Globus pallidus (tissue), 1 donor: ENCODE results near the gene NRDE2.
A peak's percentile ranks its signal among the peaks of the same experiment; 100 is the strongest.

Experiments
- DNase-seq: peaks from one replicate; pipeline ENCODE4 v3.0.0-alpha.2; 2015; ENCODE audit warnings: low spot score

NRDE2 gene, protein sequence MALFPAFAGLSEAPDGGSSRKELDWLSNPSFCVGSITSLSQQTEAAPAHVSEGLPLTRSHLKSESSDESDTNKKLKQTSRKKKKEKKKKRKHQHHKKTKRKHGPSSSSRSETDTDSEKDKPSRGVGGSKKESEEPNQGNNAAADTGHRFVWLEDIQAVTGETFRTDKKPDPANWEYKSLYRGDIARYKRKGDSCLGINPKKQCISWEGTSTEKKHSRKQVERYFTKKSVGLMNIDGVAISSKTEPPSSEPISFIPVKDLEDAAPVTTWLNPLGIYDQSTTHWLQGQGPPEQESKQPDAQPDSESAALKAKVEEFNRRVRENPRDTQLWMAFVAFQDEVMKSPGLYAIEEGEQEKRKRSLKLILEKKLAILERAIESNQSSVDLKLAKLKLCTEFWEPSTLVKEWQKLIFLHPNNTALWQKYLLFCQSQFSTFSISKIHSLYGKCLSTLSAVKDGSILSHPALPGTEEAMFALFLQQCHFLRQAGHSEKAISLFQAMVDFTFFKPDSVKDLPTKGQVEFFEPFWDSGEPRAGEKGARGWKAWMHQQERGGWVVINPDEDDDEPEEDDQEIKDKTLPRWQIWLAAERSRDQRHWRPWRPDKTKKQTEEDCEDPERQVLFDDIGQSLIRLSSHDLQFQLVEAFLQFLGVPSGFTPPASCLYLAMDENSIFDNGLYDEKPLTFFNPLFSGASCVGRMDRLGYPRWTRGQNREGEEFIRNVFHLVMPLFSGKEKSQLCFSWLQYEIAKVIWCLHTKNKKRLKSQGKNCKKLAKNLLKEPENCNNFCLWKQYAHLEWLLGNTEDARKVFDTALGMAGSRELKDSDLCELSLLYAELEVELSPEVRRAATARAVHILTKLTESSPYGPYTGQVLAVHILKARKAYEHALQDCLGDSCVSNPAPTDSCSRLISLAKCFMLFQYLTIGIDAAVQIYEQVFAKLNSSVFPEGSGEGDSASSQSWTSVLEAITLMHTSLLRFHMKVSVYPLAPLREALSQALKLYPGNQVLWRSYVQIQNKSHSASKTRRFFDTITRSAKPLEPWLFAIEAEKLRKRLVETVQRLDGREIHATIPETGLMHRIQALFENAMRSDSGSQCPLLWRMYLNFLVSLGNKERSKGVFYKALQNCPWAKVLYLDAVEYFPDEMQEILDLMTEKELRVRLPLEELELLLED

DNA sequence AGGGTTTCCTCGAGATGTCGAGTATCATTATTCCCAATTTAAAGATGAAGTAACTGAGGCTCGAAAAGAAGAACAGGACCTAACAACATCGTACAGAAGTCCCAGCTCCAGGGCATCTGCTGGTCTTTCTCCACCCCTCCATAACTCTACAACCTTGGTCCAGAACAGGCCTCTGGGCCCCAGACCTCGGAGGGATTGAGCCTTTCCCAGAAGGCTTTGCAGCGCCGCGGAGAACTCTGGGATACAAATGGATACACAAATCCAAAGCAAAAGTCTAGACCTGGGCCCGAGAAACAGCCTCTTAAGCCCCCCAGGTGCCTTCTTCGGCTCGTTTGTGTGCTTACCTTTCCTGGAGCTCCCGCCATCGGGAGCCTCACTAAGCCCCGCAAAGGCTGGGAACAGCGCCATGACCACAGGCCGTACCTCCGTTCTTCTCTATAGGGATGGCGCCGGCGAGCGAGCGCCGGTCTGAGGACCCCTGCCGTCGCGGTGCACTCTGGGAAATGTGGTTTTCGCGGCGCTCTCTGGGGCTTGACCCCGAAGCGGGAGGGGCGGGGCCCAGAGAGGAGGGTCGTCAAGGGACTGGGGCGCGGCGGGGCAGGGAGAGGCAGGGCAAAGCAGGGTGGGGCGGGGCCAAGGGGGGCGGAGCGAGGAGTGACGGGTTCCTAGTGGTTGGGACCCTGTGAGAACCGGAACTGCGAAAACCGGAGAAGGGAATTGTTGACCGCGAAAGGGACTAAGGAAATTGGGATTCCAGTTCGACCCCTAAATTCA lies at the start of gene NRDE2:
NRDE2 (minus strand) TSS at position 445 of the 774 bp plus-strand sequence; CDS start at position 408, 37 bp downstream.
- peak; percentile 98 for DNase-seq

DNA sequence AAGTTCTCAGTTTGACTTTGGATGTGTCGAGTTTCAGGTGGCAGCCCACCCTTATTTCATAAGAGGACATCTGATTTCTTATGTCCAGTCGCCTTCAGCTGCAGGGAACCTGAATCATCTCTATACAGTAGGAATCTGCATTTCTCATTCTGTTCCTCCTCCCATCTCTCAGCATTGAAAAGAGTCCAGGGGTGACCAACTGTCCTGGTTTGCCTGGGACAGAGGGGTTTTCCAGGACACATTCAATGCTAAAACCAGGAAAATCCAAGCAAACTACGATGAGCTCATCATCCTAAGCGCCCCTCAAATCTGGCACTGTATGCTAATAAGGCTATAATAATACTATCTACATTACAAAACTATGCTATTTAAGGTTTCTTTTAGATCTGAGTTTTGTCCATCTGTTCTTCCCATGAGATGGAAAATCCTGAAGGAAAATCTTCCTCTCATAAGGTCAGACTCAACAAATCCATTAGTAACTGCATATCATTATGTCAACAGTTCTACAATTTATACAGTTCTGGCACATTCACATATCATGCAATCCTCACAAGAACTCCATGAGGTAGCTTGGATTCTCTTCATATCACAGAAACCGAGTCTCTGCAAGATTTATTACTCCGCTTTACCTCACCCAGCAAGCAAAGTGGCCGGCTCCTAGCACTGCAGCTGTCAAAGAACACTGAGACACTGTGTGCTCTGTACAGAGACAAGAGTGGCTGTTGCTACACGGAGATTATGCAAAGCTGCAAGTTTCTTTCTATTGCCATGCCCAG lies 49.5 kb upstream of the NRDE2 start:
- DNase-seq: peak; percentile 91

DNA sequence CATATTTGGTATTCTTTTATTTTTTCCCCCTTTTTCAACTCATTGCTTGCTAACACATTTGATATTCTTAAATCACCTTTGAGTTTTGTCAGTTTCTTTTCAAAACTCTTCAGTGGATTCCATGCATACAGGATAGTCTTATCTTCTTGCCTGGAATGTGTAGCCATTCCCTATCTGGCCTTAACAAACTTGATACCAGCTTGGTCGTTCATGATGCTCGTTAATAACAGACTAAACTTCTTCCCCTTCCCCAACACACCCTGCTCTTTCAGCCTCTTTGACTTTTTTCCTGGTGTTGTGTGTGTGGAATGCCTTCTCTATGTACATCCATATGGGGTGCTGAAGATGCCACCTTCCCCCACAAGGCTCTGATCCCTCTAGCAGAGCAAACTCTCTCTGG lies 47.4 kb upstream of the NRDE2 start:
- no peak for DNase-seq

DNA sequence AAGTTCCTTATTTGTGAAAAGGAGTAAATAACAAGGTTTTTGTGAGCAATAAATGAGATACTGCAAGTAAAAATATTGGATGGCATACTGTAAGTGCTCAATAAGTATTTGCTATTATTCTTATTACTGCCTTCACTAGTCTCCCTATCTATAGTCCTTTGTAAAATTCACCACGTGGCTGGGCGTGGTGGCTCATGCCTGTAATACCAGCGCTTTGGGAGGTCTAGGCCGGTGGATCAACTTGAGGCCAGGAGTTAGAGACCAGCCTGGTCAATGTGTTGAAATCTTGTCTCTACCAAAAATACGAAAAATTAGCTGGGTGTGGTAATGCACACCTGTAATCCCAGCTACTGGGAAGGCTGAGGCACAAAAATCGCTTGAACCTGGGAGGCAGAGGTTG lies 46.5 kb upstream of the NRDE2 start:
- no peak for DNase-seq

DNA sequence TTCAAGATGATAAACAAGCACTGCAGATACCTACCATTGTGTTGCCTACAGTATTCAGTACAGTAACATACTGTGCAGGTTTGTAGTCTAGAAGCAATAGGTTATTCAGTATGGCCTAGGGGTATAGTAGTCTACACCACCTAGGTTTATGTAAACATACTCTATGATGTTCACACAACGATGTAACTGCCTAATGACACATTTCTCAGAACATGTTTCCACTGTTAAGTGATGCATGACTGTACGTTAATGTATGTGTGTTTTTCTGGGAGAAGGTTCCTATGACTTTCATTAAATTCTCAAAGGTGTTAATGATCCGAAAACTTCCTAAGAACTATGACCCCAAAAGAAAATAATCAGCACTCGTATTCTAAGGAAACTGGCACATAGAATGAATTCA lies 44.2 kb upstream of the NRDE2 start:
- no peak for DNase-seq

DNA sequence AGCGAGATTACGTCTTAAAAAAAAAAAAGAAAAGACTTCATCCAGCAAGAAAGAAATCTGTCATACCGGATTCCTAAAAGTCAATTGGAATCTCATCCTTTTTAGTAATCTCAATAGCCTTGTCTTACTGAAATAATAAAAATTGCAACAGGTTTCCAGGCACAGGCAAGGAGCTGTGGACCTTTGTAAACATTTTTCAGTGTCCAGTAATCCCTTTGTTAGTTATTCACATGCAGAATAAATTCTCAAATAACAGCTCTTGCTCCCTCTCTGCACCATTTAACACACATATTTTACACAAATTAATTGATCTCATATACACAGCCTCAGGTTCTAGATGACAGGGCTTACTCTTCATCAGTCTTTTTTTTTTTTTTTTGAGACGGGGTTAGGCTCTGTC lies 43.1 kb upstream of the NRDE2 start:
- DNase-seq: no peak

DNA sequence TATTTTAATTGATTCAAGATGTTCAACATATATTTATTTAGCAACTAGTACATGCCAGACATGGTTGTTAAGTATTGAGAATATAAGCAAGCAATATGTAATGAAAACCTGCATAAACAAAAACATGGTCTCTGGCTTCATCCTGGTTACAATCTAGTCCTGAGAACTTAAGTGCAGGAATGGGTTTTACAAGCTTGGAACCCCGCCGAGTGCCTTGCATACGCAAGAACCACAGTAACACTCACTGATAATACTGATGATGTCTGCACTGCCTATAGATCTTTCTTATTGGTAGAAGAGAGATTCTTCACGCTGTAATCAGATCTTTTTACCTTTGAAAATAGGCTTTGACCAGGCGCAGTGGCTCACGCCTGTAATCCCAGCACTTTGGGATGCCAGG lies 42.1 kb upstream of the NRDE2 start:
- no peak for DNase-seq

DNA sequence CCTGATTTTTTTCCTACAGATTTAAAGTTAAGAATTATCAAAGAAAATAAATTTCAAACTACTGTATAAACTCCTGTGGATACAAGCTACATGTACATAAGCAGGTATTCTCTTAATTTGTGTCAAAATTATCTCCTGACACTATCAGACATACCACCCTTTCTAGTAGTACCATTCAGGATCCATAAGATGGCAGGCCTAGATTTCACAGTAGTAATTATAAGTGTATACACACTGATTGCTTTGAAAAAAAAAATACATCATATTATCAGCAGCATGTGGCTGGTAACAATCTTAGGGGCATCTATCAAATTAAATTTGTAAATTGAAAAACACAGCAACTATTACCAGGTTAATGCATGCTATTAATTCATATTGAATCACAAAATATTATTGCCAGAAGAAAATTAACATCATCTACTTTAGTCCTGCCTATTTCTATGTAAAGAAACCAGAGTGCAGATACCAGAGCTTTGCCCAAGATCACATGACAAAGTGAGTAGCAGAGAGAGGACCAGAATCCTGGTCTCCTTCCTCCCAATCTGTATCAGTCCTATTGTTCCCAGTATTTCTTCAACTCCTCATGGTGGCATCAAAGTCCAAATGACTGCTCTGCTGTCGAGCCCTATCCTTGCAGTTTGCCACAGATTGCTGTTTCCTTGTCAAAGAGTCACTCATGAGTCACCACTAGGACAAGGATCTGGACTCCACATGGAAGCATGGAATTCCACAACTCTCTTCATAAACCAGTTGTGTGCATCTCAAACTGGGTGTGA lies 37.4 kb upstream of the NRDE2 start:
- peak; percentile 81 for DNase-seq

DNA sequence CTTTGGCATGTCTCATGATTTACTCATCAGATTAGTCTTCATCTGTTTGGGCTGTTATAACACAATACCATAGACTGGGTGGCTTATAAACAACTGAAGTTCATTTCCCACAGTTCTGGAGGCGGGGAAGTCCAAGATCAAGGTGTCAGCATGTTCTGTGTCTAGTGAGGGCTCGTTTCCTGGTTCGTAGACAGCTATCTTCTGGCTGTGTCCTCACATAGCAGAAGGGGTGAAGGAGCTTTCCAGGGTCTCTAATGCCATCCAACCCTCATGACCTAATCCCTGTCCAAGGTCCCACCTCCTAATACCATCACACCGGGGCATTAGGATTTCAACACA lies 30.8 kb upstream of the NRDE2 start:
- no peak for DNase-seq

DNA sequence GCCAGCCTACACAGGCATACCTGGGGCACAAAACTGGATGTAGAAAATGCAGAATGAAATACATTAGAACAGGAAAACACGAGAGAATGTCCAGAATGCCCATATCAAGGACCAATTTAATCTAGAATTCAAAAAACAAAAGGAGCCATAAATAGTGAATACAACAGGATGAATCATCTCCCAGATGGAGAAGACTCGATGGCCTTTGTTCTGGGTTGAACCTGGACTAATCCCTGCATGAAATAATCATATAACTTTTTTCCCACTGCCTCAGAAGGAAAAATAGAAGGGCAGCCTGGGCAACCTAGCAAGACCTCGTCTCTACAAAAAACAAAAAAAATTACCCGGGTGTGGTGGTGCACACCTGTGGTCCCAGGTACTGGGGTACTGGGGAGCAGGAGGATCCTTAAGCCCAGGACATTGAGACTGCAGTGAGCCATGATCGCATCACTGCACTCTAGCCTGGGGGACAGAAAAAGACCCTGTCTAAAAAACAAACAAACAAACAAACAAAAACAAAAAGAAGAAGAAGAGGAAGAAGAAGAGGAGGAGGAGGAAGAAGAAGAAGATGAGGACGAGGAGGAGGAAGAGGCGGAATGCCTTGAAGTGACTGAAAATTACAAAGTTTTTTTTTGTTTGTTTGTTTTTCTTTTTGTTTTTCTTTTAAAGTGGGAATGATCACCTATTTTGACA lies 30.3 kb upstream of the NRDE2 start:
- DNase-seq: no peak

DNA sequence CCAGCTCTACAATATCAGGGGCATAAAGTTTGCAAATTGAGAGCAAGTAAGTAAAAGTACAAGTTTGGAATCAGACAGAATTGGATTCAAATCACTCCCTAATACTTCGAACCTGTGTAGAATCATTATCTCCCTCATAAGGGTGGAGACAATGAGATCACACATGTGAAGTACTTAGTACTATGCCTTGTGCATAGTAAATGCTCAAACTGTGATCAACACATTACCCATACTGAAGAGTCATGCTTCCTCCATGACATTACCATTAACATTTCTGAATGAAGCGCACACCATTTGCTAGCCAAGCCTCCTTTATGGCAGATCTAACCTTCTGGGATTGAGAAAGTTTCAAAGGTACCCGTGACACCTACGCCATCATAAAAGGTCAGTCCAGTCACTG lies 26.6 kb upstream of the NRDE2 start:
- no peak for DNase-seq

DNA sequence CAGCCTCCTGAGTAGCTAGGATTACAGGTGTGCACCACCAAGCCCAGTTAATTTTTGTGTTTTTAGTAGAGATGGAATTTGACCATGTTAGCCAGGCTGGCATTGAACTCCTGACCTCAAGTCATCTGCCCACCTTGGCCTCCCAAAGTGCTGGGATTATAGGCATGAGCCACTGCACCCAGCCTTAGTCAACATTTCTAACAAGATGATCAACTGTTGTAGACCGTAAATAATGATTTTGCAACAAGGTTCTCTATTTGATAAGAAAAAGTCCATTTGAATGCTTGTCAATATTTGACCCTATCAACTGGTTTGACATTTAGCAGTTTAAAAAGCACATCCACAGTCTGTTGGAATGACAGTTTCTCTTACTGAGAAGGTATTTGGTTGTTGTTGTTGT lies 25.2 kb upstream of the NRDE2 start:
- no peak for DNase-seq

DNA sequence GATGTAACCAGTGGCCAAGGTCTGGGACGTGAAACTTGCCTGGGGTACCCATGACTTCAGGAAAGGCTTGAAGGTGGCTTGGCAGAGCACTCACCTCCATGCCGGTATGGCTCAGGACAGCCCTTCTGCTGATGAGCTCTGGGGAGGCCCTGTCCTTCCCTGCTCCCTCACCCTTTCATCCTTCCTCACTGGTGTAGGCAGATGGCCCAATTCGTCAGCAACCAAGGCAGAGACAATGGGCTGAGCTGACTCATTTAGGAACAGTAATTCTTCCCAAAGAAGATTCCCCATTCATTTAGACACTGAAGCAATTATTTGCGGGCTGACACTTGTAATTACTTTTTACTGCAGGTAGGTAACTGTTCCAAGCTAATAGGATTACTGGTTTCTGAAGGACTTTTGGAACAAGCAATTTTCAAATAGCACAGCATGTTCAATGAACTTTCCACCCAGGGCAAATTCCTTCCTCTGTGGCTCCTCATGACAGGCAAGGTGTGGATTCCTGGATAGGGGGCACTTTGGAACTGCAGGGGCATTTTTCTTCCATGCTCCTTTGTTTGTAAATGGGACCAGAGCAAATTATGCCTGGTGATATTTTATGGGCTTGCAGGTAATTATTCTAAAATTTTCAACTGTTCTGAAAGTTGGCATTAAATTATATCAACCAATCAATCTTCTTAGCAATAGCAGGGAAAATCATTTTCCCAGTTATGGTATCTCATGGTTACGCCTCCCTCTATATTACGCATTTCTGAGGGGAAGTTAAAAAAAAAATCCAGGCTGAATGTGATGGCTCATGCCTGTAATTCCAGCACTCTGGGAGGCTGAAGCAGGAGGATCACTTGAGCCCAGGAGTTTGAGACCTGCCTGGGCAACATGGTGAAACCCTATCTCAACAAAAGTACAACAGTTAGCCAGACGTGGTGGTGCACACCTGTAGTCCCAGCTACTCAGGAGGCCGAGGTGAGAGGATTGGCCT lies 24.1 kb upstream of the NRDE2 start:
- DNase-seq: no peak

DNA sequence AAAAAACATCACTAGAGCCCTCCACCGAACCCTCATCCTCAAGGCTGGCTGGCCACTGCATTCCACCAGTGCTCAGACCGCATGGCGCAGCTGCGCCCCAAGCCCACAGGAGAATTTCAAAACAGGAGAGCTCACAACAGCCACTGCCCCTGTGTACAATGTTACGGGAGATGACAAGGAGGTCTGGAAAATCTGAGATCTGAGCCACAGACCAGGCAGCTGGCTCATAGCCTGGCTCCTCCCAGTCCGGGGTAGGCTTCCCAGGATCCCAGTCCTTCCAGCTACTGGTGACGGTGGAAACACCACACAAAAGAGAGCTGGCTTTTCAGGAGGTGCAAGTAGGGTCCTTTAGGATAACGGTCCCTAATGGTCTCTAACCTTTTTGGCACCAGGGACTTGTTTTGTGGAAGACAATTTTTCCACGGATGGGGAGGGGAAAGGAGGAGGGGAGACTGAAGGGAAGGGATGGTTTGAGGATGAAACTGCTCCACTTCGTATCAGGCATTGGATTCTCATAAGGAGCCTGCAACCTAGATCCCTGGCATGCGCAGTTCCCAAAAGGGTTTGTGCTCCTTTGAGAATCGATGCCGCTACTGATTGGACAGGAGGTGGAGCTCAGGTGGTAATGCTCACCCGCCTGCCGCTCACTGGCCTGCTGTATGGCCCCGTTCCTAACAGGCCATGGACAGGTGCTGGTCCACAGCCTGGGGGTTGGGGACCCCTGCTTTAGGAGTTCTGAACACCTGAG lies 23.0 kb upstream of the NRDE2 start:
- no peak for DNase-seq

DNA sequence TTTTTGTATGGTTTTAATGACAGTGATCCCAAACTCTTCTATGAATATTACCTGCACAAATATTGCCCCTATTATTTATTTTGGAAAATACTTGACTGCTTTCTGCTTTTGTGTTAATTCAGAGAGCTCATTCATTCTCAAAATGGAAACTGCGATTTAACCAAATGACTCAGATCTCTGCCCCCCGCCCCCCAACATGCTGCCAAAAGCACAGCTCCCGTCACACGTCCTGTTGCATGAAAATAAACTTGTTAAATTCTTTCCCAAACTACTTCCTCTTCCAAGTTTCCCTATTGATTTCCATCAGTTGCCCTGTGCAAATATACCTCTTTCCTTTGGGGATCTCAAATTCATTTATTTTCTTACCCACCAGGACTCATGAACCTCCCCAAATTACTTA lies 18.0 kb upstream of the NRDE2 start:
- no peak for DNase-seq

DNA sequence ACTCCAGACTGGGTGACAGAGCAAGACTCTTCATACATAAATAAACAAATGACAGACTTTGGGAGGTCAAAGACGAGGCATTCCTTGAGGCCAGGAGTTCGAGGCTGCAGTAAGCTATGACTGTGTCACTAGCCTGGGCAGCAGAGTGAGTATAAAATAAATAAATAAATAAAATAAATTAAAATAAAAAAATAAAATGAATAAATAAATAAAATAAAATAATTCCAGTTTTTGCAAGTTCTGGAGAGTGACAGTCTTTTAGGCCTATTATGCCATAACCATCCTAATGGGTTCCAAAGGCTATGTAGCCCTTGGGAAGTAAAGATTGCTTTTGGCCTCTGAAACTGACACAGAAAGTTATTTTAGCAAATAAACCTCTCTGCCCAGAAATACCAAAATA lies 16.5 kb upstream of the NRDE2 start:
- DNase-seq: no peak

DNA sequence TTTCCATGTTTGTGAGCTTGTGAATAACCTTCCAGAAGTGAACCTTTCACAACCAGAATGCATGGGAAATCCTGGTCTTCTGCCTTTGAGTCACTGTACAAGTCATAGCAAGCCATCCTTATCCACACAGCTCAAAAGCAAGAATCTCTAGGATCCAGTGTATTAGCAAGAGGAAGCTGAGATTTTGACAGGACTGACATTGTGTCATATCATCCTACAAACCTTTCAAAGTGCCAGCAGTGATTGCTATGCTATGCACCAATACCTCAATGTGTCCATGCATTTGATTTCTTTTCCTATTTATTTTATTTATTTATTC lies 13.5 kb upstream of the NRDE2 start:
- no peak for DNase-seq
